Subcutaneous adipose tissue (tissue), 4 donors: ENCODE data around the gene CCL26. TPM values are rescaled to one million over a fixed set of nuclear protein-coding genes. Genes with fewer than 3 reads are reported as not detected.

Experiments used
- total RNA-seq, 4 donors: library from RNA; depleted of rRNA; stranded (reverse); fragments of >200 nt; gene quantifications; one replicate each; pipeline ENCODE4 v1.1.0, GENCODE V29; 2016
- TF ChIP-seq, protein P1 (sequence below): fragments of 450-650 bp; IDR thresholded peaks from one replicate; pipeline ENCODE4 v1.5.1; 2016; ENCODE audit warnings: low read depth, mild to moderate bottlenecking, control low read depth, antibody characterized with exemption, moderate library complexity

CCL26 gene, protein sequence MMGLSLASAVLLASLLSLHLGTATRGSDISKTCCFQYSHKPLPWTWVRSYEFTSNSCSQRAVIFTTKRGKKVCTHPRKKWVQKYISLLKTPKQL
- 1 to 10 TPM in 1 of 4 donors, not detected in 3; 1.5 TPM for total RNA-seq

DNA sequence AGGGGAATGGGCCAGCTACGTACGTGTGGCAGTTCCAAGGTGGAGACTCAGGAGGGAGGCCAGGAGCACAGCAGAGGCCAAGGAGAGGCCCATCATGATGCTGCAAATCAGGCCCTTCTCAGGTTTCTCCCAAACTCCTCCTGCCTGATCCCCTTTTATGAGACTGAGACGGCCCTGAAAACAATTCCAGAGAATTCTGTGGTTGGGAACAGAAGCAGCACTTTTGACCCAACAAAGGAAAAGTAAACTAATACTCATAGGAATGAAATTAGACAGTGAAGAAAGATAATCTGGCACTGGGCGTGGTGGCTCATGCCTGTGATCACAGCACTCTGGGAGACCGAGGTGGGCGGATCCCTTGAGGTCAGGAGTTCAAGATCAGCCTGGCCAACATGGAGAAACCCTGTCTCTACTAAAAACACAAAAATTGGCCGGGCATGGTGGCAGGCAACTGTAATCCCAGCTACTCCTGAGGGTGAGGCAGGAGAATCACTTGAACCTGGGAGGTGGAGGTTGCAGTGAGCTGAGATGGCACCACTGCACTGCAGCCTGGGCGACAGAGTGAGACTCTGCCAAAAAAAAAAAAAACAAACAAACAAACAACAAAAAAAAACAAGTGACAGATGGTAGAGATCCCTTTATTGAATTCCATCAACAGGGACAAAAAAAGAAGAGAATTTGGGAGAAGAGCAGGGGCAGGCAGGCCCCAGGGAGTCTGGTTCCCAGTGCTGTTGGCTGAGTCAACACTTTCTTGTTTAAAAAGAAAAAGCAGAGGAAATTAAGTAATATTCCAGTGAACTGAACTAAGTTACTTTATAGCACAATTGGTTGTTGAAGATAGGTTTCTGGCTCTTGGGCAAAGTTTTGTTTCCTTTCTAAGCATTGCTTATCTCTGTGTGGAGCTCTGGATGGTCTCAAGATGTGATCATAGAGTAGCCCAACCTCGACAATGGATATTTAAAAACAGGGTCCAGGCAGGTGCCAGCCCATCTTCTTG is at the start of gene CCL26:
Gene CCL26, minus strand, starts transcription at position 131 of the 997 bp plus-strand sequence. Its CDS starts 35 bp downstream, at position 96.
- TF ChIP-seq, protein P1, sequence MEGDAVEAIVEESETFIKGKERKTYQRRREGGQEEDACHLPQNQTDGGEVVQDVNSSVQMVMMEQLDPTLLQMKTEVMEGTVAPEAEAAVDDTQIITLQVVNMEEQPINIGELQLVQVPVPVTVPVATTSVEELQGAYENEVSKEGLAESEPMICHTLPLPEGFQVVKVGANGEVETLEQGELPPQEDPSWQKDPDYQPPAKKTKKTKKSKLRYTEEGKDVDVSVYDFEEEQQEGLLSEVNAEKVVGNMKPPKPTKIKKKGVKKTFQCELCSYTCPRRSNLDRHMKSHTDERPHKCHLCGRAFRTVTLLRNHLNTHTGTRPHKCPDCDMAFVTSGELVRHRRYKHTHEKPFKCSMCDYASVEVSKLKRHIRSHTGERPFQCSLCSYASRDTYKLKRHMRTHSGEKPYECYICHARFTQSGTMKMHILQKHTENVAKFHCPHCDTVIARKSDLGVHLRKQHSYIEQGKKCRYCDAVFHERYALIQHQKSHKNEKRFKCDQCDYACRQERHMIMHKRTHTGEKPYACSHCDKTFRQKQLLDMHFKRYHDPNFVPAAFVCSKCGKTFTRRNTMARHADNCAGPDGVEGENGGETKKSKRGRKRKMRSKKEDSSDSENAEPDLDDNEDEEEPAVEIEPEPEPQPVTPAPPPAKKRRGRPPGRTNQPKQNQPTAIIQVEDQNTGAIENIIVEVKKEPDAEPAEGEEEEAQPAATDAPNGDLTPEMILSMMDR, result no peak

DNA sequence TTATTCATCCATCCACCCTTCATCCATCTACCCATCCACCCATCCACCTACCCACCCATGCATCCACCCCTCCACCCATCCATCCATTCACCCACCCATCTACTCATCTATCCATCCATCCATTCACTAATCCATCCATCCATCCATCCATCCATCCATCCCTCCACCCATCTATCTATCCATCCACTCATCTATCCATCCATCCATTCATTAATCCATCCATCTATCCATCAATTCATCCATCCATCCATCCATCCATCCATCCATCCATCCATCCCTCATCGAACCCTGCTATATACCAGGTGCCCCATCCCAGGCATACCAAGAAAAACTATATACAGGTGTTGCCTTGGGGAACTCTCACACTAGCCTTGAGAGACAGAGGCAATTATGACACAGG is 48.7 kb upstream of the CCL26 start:
- TF ChIP-seq, protein P1, result no peak

DNA sequence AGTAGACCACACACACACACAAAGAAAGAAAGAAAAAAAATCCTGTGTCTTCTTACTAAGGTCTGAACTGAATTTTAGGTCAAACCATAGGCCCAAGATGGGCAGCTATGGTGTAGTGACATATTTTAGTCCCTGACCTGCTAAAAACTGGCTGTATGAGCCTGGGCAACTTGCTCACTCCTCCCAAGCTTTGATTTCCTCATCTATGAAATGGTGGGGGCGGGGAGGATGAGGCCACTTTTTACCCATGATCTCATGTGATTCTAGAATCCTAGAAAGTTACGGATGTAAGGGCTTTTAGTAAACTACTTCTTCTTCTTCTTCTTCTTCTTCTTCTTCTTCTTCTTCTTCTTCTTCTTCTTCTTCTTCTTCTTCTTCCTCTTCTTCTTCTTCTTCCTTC is 47.7 kb upstream of the CCL26 start:
- TF ChIP-seq, protein P1, result no peak

DNA sequence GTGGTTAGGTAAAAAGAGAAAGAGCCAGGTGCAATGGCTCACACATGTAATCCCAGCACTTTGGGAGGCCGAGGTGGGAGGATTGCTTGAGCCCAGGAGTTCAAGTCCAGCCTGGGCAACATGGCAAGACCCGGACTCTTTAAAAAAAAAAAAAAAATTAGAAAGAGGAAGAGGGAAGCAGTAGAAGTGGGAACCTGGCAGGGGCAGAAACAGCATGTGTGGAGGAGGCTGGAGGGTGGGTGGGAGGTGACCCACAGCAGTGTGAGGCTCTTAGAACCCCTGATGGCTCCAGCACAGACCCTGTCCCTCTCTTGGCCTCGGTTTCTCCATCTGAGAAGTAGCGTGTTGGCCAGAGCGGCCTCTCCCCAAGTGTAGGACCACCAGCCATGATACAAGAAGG is 46.5 kb upstream of the CCL26 start:
- TF ChIP-seq, protein P1, result no peak

DNA sequence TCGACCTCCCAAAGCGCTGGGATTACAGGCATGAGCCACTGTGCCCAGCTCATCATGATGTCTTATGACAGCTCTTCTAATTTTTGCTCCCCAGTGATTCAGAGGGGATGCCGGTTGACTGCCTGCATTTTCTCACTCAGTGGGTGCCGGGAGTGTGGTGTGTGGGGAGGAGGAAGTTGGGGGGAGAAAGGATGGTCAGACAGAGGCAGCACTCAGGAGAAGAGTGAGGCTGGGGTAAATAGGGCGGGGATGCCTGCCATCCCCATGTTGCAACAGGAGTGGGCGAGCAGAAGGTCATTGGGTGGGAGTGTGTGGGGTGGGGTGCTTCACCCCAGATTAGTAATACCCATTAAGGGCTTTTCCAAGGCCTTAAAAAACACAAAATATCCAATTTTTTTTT is 45.1 kb upstream of the CCL26 start:
- TF ChIP-seq, protein P1, result no peak

DNA sequence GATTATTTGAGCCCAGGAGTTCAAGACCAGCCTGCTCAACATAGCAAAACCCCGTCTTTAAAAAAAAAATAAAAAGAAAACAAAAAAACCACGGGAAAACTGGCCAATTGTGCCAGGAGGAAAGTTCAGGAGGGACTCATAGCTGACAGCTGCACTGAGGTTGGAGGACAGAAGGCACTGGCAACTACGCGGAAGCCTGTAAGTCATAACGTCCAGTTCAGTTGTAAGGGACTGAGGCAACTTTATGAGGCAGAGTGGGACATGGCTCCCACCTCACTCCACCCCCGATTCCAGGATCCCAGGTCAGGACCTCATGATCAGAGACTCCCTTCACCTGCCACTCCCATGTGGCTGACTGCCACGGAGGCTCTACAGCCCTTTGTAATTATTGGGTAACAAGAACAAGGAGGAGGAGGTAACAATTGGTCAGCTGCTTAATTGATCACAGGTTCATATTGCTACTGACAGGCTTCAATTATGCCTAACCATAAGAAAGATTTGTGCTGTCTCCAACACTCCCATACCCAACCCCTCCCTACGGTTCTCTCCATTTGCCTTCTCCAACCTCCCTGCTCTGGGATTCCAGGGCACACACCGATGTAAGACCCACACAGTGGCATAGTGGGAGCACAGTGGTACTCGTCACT is 43.5 kb upstream of the CCL26 start:
- TF ChIP-seq, protein P1, result no peak

DNA sequence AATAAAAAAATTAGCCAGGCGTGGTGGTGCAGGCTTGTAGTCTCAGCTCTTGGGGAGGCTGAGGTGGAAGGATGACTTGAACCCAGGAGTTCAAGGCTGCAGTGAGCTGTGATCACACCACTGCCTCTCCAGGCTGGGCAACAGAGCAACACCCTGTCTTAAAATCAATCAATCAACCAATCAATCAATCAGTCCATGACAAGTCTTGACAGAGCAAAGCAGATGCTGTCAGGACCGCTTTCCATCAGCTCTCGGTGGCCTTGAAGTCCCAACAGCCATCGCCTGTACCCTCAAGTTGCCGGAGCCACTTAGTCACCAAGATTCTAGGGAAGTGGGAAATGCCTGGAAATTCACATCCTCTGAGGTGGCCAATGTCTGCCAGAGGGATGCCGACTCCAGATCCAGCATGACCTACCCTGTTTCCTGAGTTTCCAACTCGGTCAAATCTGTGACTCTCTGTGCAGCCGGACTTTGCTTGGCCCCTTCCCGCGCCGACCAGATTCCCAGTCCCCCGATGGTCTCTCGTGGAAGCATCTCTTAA is 42.5 kb upstream of the CCL26 start:
- TF ChIP-seq, protein P1, result no peak
